ENCODE data around the gene TMEM171.

- TF ChIP-seq MAX (CRISPR knock-in tag; IDR thresholded peaks at IDR 0.05) (no peak), TP53 (CRISPR knock-in tag; IDR thresholded peaks at IDR 0.05) (no peak), CTCF (IDR thresholded peaks at IDR 0.05) (no peak), ZSCAN18 (CRISPR knock-in tag; IDR thresholded peaks at IDR 0.05) (no peak), NR3C1 (CRISPR knock-in tag; conservative IDR thresholded peaks at IDR 0.05; ENCODE audit: low read depth) (no peak)
These were observed 4.9 kb downstream of the TMEM171 start for GRCh38 chr5:73125289-73125688.

Measured in WTC11 (cell line).